HCT116 (cell line): Measurements from ENCODE around the gene EIF4G2. TPM values are rescaled to one million over a fixed set of nuclear protein-coding genes. Genes with fewer than 3 reads are reported as not detected.

Experiments
- ATAC-seq: fragments of 200-7000 bp; cut with Tn5 transposase; 2 replicates; pipeline ENCODE4 v1.9.1; 2020; ENCODE audit warnings: mild to moderate bottlenecking, moderate library complexity
- BruUV-seq: library from RNA; stranded (reverse); fragments of 400-500 nt; replicated peaks from 2 replicates; lab custom pipeline; 2021; lab: Mats Ljungman, UMichigan
- CTCF ChIA-PET: fragments of 300-600 bp; sonication (Branson Sonifier 250); formaldehyde crosslinking; loops from one replicate; lab custom pipeline; 2021; ENCODE audit warnings: antibody characterized with exemption; lab: Charles Lee
- POLR2A ChIA-PET: fragments of 300-600, 350-600 bp; sonication (Branson Sonifier 250); formaldehyde crosslinking; loops from one replicate; lab custom pipeline; 2021; ENCODE audit warnings: antibody characterized with exemption; lab: Charles Lee
- RAD21 ChIA-PET, 2 experiments: fragments of 300-600 bp; sonication (Branson Sonifier 250); formaldehyde crosslinking; loops; one replicate each; lab custom pipeline; 2023; ENCODE audit warnings: low total read pairs in 2 of 2; ENCODE audit not compliant: uncharacterized antibody in 2 of 2, unreplicated experiment in 2 of 2, low non-redundant PET in 1 of 2; lab: Charles Lee
- DNase-seq: peaks from one replicate; pipeline ENCODE4 v3.0.0-alpha.2; 2010; ENCODE audit warnings: low read depth, low spot score
- H2AFZ ChIP-seq: fragments of 200-600 bp; shearing (Covaris generic), sonication (generic); 2 replicates; pipeline ENCODE4 v1.6.1; 2017; ENCODE audit warnings: low read depth, mixed run types, mixed read lengths, antibody characterized with exemption, low read length; ENCODE audit not compliant: poor library complexity, severe bottlenecking
- H3K27ac ChIP-seq: 2 replicates; pipeline ENCODE4 v1.5.1; 2012; ENCODE audit warnings: low read depth, low read length
- H3K27me3 ChIP-seq: fragments of 200-600 bp; sonication (generic); 2 replicates; pipeline ENCODE4 v1.6.1; 2016; ENCODE audit warnings: mixed run types, low read length, mixed read lengths; ENCODE audit not compliant: insufficient read depth
- H3K36me3 ChIP-seq, 2 experiments: fragments of 200-500 bp in 1 of 2; fragments of 200-600 bp in 1 of 2; sonication (Bioruptor generic) in 1 of 2; sonication (generic) in 1 of 2; 2 replicates each; pipeline versions ENCODE4 v1.5.1 to v1.6.1; 2014 to 2016; ENCODE audit warnings: low read length in 2 of 2, inconsistent platforms in 1 of 2, mixed read lengths in 1 of 2, mixed run types in 1 of 2; ENCODE audit not compliant: insufficient read depth in 2 of 2, control insufficient read depth in 1 of 2
- H3K4me1 ChIP-seq, 2 experiments: fragments of 200-600 bp in 1 of 2; sonication (generic) in 1 of 2; 2 replicates each; pipeline versions ENCODE4 v1.5.1 to v1.6.1; 2012 to 2017; ENCODE audit warnings: low read length in 2 of 2, inconsistent platforms in 1 of 2, mild to moderate bottlenecking in 1 of 2, mixed read lengths in 1 of 2, mixed run types in 1 of 2, moderate library complexity in 1 of 2; ENCODE audit not compliant: insufficient read depth in 2 of 2, control insufficient read depth in 1 of 2
- H3K4me2 ChIP-seq: fragments of 200-600 bp; sonication (generic); 2 replicates; pipeline ENCODE4 v1.6.1; 2017; ENCODE audit warnings: mixed run types, low read length, mixed read lengths
- H3K4me3 ChIP-seq, 2 experiments: fragments of 200-600 bp in 1 of 2; sonication (generic) in 1 of 2; replicated peaks in 1 of 2; 2 replicates each; pipeline ENCODE4 v1.5.1; 2011 to 2016; ENCODE audit warnings: low read length in 2 of 2, control low read depth in 1 of 2, low read depth in 1 of 2, mild to moderate bottlenecking in 1 of 2, mixed read lengths in 1 of 2, mixed run types in 1 of 2
- H3K79me2 ChIP-seq: fragments of 200-600 bp; sonication (generic); 2 replicates; pipeline ENCODE4 v1.6.1; 2017; ENCODE audit warnings: mild to moderate bottlenecking, mixed run types, low read length, moderate library complexity, mixed read lengths; ENCODE audit not compliant: insufficient read depth
- H3K9ac ChIP-seq: fragments of 200-600 bp; sonication (generic); 2 replicates; pipeline ENCODE4 v1.6.1; 2016; ENCODE audit warnings: low read length, mixed read lengths
- H3K9me2 ChIP-seq: fragments of 200-600 bp; sonication (generic), shearing (Covaris generic); 2 replicates; pipeline ENCODE4 v1.6.1; 2017; ENCODE audit warnings: mixed run types, mild to moderate bottlenecking, moderate library complexity; ENCODE audit not compliant: insufficient read depth
- H3K9me3 ChIP-seq, 2 experiments: fragments of 200-500 bp in 1 of 2; fragments of 200-600 bp in 1 of 2; sonication (Bioruptor generic) in 1 of 2; sonication (generic) in 1 of 2; 2 replicates each; pipeline ENCODE4 v1.6.1; 2014 to 2017; ENCODE audit warnings: low read length in 2 of 2, mixed read lengths in 2 of 2, inconsistent platforms in 1 of 2, low read depth in 1 of 2, mild to moderate bottlenecking in 1 of 2, mixed run types in 1 of 2, moderate library complexity in 1 of 2; ENCODE audit not compliant: control insufficient read depth in 1 of 2, insufficient read depth in 1 of 2
- H4K20me1 ChIP-seq: fragments of 200-600 bp; sonication (generic), shearing (Covaris generic); 2 replicates; pipeline ENCODE4 v1.6.1; 2017; ENCODE audit warnings: mixed run types, mild to moderate bottlenecking, moderate library complexity; ENCODE audit not compliant: insufficient read depth
- ATF3 ChIP-seq: IDR thresholded peaks from 2 replicates; pipeline ENCODE4 v1.6.1; 2012
- CBX3 ChIP-seq: IDR thresholded peaks from 2 replicates; pipeline ENCODE4 v1.6.1; 2012; ENCODE audit warnings: low read depth
- CEBPB ChIP-seq: IDR thresholded peaks from 2 replicates; pipeline ENCODE4 v1.6.1; 2012; ENCODE audit warnings: low read depth
- EGR1 ChIP-seq: IDR thresholded peaks from 2 replicates; pipeline ENCODE4 v1.6.1; 2012; ENCODE audit warnings: low read depth
- ELF1 ChIP-seq: IDR thresholded peaks from 2 replicates; pipeline ENCODE4 v1.6.1; 2012; ENCODE audit warnings: low read depth, borderline replicate concordance
- EZH2 ChIP-seq: fragments of 200-600 bp; sonication (generic); IDR thresholded peaks from 2 replicates; pipeline ENCODE4 v1.6.1; 2017; ENCODE audit warnings: antibody characterized with exemption, mixed run types
- FOSL1 ChIP-seq: IDR thresholded peaks from 2 replicates; pipeline ENCODE4 v1.6.1; 2012; ENCODE audit warnings: low read depth
- JUND ChIP-seq: IDR thresholded peaks from 2 replicates; pipeline ENCODE4 v1.6.1; 2012
- POLR2A ChIP-seq: IDR thresholded peaks from 2 replicates; pipeline ENCODE4 v1.7.0; 2011; ENCODE audit warnings: borderline replicate concordance; ENCODE audit not compliant: insufficient read depth, insufficient read length; ENCODE audit errors: extremely low read depth
- POLR2AphosphoS5 ChIP-seq: IDR thresholded peaks from 2 replicates; pipeline ENCODE4 v1.6.1; 2011; ENCODE audit warnings: mild to moderate bottlenecking, low read depth, low read length, moderate library complexity
- RAD21 ChIP-seq: IDR thresholded peaks from 2 replicates; pipeline ENCODE4 v1.6.1; 2012; ENCODE audit warnings: low read depth, mild to moderate bottlenecking
- SIN3A ChIP-seq: IDR thresholded peaks from 2 replicates; pipeline ENCODE4 v1.6.1; 2012; ENCODE audit warnings: low read depth
- SP1 ChIP-seq: IDR thresholded peaks from 2 replicates; pipeline ENCODE4 v1.6.1; 2012; ENCODE audit warnings: low read depth
- SRF ChIP-seq: IDR thresholded peaks from 2 replicates; pipeline ENCODE4 v1.6.1; 2012; ENCODE audit warnings: low read depth
- ZBTB33 ChIP-seq: IDR thresholded peaks from 2 replicates; pipeline ENCODE4 v1.6.1; 2011; ENCODE audit warnings: mild to moderate bottlenecking, low read length, moderate library complexity; ENCODE audit not compliant: insufficient replicate concordance; ENCODE audit errors: extremely low read depth
- ZFX ChIP-seq: fragments of 450-650 bp; IDR thresholded peaks from 2 replicates; pipeline ENCODE4 v1.6.1; 2017
- ZNF274 ChIP-seq: fragments of 200-500 bp; sonication (Bioruptor generic); IDR thresholded peaks from 2 replicates; pipeline ENCODE4 v1.6.1; 2014; ENCODE audit warnings: mild to moderate bottlenecking, low read depth, low read length, inconsistent platforms
- intact Hi-C: fragments of 100-400 bp; cut with micrococcal nuclease; formaldehyde crosslinking; loops from 2 replicates; pipeline ENCODE4 v1.10.0; 2022
- total RNA-seq: library from RNA; stranded (reverse); gene quantifications from one replicate; pipeline ENCODE4 v1.2.1, GENCODE V29; 2021; ENCODE audit not compliant: unreplicated experiment
- TF ChIP-seq, protein P1 (sequence below): IDR thresholded peaks from 2 replicates; pipeline ENCODE4 v1.6.1; 2012; ENCODE audit warnings: low read depth
- TF ChIP-seq, protein P2 (sequence below): IDR thresholded peaks from 2 replicates; pipeline ENCODE4 v1.6.1; 2012

The EIF4G2 gene
- total RNA-seq, 1 experiment from 2014 or later: 888 TPM

GRCh38 chr11:10807493-10808234 lies 1.1 kb downstream of the EIF4G2 start:
- Histone ChIP-seq H3K4me3 (peak overlapping the region; percentile 89 to 97), H3K9me2 (no peaks in the 10 kb centered on the region), H3K27me3 (no peaks in the 10 kb centered on the region), H2AFZ (no peak overlapping the region), H3K27ac (peak overlapping the region; percentile 100), H3K9me3 (no peaks in the 10 kb centered on the region), H3K36me3 (peaks cover 41 to 49% of the 10 kb centered on the region in 2 experiments), H3K4me1 (peaks cover 10 to 24% of the 10 kb centered on the region in 2 experiments), H3K9ac (peak overlapping the region; percentile 98), H4K20me1 (no peaks in the 10 kb centered on the region), H3K4me2 (peak overlapping the region; percentile 99), H3K79me2 (peaks cover 59% of the 10 kb centered on the region)
- TF ChIP-seq POLR2AphosphoS5 (no peak), POLR2A (no peak), SP1 (no peak), ZBTB33 (no peak), ATF3 (no peak), EZH2 (no peak), EGR1 (no peak), RAD21 (no peak), CEBPB (no peak), JUND (no peak), FOSL1 (no peak), ZNF274 (no peak), CBX3 (no peak), ZFX (no peak), SRF (no peak), ELF1 (no peak), SIN3A (no peak)
- TF ChIP-seq, protein P1, sequence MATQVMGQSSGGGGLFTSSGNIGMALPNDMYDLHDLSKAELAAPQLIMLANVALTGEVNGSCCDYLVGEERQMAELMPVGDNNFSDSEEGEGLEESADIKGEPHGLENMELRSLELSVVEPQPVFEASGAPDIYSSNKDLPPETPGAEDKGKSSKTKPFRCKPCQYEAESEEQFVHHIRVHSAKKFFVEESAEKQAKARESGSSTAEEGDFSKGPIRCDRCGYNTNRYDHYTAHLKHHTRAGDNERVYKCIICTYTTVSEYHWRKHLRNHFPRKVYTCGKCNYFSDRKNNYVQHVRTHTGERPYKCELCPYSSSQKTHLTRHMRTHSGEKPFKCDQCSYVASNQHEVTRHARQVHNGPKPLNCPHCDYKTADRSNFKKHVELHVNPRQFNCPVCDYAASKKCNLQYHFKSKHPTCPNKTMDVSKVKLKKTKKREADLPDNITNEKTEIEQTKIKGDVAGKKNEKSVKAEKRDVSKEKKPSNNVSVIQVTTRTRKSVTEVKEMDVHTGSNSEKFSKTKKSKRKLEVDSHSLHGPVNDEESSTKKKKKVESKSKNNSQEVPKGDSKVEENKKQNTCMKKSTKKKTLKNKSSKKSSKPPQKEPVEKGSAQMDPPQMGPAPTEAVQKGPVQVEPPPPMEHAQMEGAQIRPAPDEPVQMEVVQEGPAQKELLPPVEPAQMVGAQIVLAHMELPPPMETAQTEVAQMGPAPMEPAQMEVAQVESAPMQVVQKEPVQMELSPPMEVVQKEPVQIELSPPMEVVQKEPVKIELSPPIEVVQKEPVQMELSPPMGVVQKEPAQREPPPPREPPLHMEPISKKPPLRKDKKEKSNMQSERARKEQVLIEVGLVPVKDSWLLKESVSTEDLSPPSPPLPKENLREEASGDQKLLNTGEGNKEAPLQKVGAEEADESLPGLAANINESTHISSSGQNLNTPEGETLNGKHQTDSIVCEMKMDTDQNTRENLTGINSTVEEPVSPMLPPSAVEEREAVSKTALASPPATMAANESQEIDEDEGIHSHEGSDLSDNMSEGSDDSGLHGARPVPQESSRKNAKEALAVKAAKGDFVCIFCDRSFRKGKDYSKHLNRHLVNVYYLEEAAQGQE: no peak
- TF ChIP-seq, protein P2, sequence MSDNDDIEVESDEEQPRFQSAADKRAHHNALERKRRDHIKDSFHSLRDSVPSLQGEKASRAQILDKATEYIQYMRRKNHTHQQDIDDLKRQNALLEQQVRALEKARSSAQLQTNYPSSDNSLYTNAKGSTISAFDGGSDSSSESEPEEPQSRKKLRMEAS: no peak
- DNase-seq (no peak), ATAC-seq (no peak)
- POLR2A ChIA-PET: interaction anchor here (2.0 kb wide), 2 partner anchors 51 to 56 kb away, joined by 7 to 22 read pairs; partner anchors contain the start of genes CTR9 and ZBED5
- BruUV-seq: no TSS peak
- RAD21 ChIA-PET: no interaction called here
- CTCF ChIA-PET: no interaction called here
- intact Hi-C loops: loop anchor here (1.0 to 5.0 kb wide), 3 partner anchors 51 to 125 kb away; partner anchors contain the start of gene ZBED5
